AG04450 (cell line): Measurements from ENCODE around the gene TLE4. TPM values are rescaled to one million over a fixed set of nuclear protein-coding genes. Genes with fewer than 3 reads are reported as not detected.

ENCODE experiments used
- CTCF ChIA-PET: fragments of 300-600, 350-600 bp; formaldehyde crosslinking; extraction: SDS; loops from one replicate; lab custom pipeline; 2022; ENCODE audit warnings: antibody characterized with exemption, inconsistent platforms; lab: Charles Lee
- POLR2A ChIA-PET: fragments of 350-600 bp; formaldehyde crosslinking; extraction: SDS; loops from one replicate; lab custom pipeline; 2021; ENCODE audit warnings: antibody characterized with exemption, inconsistent platforms; lab: Yijun Ruan, JAX
- DNase-seq: peaks from one replicate; pipeline ENCODE4 v3.0.0-alpha.2; 2011; ENCODE audit warnings: low read depth, low spot score
- H3K27ac ChIP-seq: one replicate; pipeline ENCODE4 v1.5.1; 2012; ENCODE audit warnings: low read depth, low read length, control low read depth
- H3K27me3 ChIP-seq: one replicate; pipeline ENCODE4 v1.6.0; 2012; ENCODE audit warnings: low read length; ENCODE audit not compliant: control insufficient read depth, insufficient read depth
- H3K4me3 ChIP-seq: 2 replicates; pipeline ENCODE4 v1.5.1; 2011; ENCODE audit warnings: mild to moderate bottlenecking, low read depth, low read length, control low read depth
- H3K9me3 ChIP-seq: 2 replicates; pipeline ENCODE4 v1.5.1; 2012; ENCODE audit warnings: low read length; ENCODE audit not compliant: control insufficient read depth, insufficient read depth
- polyA plus RNA-seq: library from polyadenylated mRNA; depleted of rRNA; stranded (reverse); fragments of >200 nt; gene quantifications from 2 replicates; pipeline ENCODE4 v1.2.3, GENCODE V29; 2011
- TF ChIP-seq, protein P1 (sequence below): IDR thresholded peaks from 2 replicates; pipeline ENCODE4 v1.5.1; 2011; ENCODE audit warnings: low read depth, low read length, control low read depth, inconsistent platforms

The TLE4 gene
- polyA plus RNA-seq, 1 experiment = 53.4 TPM

DNA sequence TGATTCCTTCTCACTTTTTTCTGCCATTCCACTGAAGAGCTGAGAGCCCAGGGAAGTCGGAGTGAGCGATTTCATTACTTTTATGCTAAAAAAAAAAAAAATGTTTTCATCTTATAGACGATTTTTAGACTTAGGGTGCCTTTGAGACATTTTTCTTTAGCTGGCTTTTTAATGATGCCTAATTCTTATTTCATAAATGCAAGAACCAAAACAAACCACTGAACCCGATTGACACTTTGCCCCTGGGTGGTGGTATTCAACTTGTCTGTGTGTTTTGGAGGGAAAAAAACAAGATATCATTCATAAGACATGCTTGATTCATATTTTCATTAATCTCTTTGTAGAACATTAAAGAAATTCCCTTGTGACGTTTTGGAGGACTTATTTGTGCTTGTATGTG lies 2.4 kb downstream of the TLE4 start:
- DNase-seq = no peak
- ChIA-PET POLR2A (interaction anchor here (0.7 to 1.2 kb wide), 2 partner anchors 111 to 112 kb away, joined by 3 read pairs; no protein-coding TSS in a partner anchor), CTCF (no interaction called here)
- H3K9me3 ChIP-seq = no peaks in the 10 kb centered on the region
- H3K27me3 ChIP-seq = no peaks in the 10 kb centered on the region
- TF ChIP-seq, protein P1, sequence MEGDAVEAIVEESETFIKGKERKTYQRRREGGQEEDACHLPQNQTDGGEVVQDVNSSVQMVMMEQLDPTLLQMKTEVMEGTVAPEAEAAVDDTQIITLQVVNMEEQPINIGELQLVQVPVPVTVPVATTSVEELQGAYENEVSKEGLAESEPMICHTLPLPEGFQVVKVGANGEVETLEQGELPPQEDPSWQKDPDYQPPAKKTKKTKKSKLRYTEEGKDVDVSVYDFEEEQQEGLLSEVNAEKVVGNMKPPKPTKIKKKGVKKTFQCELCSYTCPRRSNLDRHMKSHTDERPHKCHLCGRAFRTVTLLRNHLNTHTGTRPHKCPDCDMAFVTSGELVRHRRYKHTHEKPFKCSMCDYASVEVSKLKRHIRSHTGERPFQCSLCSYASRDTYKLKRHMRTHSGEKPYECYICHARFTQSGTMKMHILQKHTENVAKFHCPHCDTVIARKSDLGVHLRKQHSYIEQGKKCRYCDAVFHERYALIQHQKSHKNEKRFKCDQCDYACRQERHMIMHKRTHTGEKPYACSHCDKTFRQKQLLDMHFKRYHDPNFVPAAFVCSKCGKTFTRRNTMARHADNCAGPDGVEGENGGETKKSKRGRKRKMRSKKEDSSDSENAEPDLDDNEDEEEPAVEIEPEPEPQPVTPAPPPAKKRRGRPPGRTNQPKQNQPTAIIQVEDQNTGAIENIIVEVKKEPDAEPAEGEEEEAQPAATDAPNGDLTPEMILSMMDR = no peak
- peak overlapping the region; percentile 79 for H3K4me3 ChIP-seq
- H3K27ac ChIP-seq = no peak overlapping the region

DNA sequence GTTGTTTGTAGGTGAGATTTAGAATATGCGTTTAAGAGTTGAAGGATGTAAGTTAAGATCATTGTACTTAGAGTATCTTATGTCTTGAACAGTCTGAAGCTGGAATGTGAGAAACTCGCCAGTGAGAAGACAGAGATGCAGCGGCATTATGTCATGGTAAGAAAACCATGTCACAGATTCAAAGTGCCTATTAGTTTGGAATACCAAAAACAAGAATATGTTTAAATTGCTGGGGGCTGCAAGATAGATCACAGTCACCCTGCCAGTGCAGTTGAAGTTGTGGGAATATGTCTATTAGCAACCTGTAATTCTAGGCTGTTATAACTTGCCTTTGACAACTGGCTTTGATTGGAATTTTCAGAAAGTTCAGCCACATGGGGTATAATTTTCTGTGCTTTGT lies 3.0 kb downstream of the TLE4 start:
- no peak for DNase-seq
- ChIA-PET POLR2A (interaction anchor here (1.2 kb wide), 1 partner anchor 110 kb away, joined by 3 read pairs; no protein-coding TSS in a partner anchor), CTCF (no interaction called here)
- Histone ChIP-seq H3K9me3 (no peaks in the 10 kb centered on the region), H3K4me3 (peak overlapping the region; percentile 79), H3K27ac (no peak overlapping the region), H3K27me3 (no peaks in the 10 kb centered on the region)
- TF ChIP-seq, protein P1 = no peak

DNA sequence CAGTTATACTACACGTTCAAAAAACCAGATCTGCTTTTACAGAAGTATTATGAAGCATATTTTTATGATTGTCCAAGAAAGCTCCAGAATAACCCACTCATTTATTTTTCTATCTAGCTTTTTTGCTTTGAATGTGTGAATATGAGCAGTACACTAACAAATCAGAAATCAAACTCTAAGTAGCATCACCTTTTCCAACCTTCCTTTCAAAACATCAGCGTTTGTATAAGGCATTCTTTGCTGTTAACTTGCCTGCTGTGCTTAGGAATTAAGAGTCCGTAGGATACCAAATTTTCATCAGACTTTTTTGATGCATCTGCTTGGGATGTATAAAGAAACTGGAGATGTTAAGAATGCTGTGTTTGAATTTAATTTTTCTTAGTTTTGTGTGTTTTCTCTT lies 3.8 kb downstream of the TLE4 start:
- TF ChIP-seq, protein P1 = no peak

DNA sequence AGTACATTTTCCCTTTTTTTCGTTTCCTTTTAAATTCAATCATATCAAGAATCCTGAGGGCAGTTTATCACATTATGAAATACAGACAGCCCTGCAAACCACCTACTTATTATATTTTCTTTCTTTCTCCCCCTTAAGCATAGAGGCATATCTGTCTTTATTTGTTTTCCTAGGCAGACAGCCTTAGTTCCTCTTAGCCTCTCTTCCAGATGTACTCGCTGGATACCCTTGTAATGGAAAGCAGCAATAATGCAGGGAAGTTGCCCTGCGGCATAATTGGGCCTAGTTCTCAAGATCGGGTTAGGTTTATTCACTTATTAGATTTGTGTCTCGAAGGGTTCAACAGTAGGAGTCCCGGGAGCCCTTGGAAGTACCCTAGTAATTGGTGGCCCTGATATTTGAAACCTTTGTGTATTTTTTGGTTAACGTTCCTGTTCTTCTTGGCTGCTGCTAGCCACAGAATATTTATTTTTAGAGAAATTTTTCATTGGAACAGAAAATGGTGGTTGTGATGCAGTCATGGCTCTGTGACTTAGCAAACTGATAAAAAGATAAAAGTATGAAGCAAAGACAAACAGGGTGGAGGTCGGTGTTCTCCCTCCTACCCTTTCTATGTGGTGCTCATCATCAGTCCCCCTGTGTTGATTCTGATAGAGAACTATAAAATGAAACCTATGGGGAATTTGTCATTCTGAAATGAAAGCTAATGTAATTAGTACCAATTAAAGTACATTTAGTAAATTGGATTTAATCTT lies 6.4 kb downstream of the TLE4 start:
- no peak overlapping the region for H3K4me3 ChIP-seq
- no peaks in the 10 kb centered on the region for H3K27me3 ChIP-seq
- DNase-seq = no peak
- no peaks in the 10 kb centered on the region for H3K9me3 ChIP-seq
- TF ChIP-seq, protein P1 = no peak
- no peak overlapping the region for H3K27ac ChIP-seq
- CTCF ChIA-PET = no interaction called here
- POLR2A ChIA-PET = interaction anchor here (0.6 kb wide), 1 partner anchor 9 kb away, joined by 3 read pairs; no protein-coding TSS in a partner anchor

More for the DNA sequence above, 3.8 kb downstream of the TLE4 start:
- H3K4me3 ChIP-seq = no peak overlapping the region; the same call in 1 of the 2 replicates
- ChIA-PET POLR2A (no interaction called here), CTCF (no interaction called here)
- no peak overlapping the region for H3K27ac ChIP-seq
- no peaks in the 10 kb centered on the region for H3K9me3 ChIP-seq
- no peak for DNase-seq
- H3K27me3 ChIP-seq = no peaks in the 10 kb centered on the region

DNA sequence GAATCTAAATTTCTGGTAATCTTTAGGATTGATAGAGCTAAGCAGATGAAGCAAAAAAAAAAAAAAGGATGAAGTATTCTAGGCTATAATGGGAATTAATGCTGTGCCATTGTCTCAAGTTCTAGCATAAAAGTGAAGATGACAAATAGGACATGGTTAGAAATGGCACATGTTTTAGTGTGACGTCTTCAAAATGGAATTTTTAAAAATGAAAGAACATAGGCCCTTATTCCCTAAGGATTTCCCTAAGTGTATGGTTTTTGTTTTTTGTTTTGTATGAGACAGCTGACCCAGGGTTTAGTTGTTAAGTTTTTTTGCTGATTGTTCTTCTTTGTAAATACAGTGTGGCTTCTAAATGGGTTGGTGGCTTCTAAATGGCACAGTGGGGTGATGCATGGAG lies 7.1 kb downstream of the TLE4 start:
- DNase-seq = no peak
- Histone ChIP-seq H3K4me3 (no peak overlapping the region), H3K9me3 (no peaks in the 10 kb centered on the region), H3K27me3 (no peaks in the 10 kb centered on the region), H3K27ac (no peak overlapping the region)
- POLR2A ChIA-PET = interaction anchor here (0.6 kb wide), 1 partner anchor 10 kb away, joined by 3 read pairs; no protein-coding TSS in a partner anchor
- TF ChIP-seq, protein P1 = no peak
- CTCF ChIA-PET = no interaction called here
